ENCODE measurements around the gene DSCAM. TPM values are rescaled to one million over a fixed set of nuclear protein-coding genes. Genes with fewer than 3 reads are reported as not detected.

DSCAM gene
- polyA plus RNA-seq, 1 experiment, result 0.10 TPM

DNA sequence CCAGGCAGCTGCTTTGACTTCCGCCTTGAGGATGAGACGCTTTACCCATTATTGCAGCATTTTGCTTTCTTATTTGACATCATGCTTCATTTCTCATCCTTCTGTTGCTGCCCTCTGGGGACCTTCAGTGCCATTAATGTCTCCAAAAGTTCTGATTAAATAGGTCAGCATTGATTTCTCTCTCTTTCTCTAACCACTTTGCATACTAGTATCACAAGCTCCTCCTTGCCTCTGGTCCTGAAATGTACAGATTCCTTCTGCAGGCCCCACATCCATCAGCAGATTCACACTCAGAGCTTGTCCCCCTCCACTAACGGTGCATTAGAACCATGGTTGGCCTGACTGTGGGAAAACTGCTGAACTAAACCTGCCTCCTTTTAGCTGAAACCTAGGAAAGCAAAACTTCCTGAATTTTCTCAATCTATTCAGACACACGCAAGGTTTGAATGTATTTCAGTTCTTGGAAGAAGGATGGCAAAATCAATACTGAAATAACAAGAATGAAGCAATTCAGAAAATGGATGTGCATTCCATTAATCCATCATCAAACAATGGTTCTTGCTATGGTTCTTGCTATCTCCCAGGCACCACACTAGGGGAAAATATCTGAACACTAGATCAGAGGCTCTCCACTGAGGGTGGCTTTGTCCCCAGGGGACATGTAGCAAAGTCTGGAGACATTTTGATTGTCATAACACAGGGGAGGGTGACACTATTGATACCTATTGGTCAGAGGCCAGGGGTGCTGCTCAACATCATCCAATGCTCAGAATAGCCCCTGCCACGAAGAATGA lies 825.2 kb downstream of the DSCAM start:
- no peak overlapping the region for H3K4me3 ChIP-seq (ENCODE audit: low read depth, low read length)
- CTCF ChIA-PET, result no interaction called here
- POLR2A ChIA-PET, result no interaction called here
- no peaks in the 10 kb centered on the region for H3K36me3 ChIP-seq (ENCODE audit: control insufficient read depth, insufficient read depth, low read length)
- no peaks in the 10 kb centered on the region for H3K27me3 ChIP-seq (ENCODE audit: control insufficient read depth, insufficient read depth, low read length)
- DNase-seq (ENCODE audit: low read depth), result no peak
- no peak for TF ChIP-seq CTCF (IDR thresholded peaks at IDR 0.05; ENCODE audit: insufficient read depth, low read depth, low read length)

DNA sequence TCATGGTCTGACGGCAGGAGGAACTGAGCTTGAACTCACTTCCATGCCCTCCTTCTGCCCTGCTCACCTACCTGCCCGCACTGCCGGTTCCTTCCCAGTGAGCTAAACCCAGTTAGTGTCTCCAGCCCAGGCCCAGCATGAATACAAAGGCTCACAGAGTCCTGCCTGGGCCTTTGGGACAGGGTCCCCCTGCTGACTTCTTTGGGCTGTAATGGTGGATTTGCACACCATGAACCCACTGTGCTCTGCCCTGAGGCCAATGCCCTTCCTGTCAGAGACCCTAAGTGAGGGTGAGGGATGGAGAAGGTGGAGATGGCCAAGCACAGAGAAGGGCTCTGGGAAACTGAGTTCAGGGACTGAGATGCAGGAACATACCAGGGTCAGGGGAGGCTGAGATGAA lies 826.3 kb downstream of the DSCAM start:
- POLR2A ChIA-PET, result no interaction called here
- DNase-seq (ENCODE audit: low read depth), result no peak
- no peak for TF ChIP-seq CTCF (IDR thresholded peaks at IDR 0.05; ENCODE audit: insufficient read depth, low read depth, low read length)
- Histone ChIP-seq H3K36me3 (ENCODE audit: control insufficient read depth, insufficient read depth, low read length) (no peaks in the 10 kb centered on the region), H3K4me3 (ENCODE audit: low read depth, low read length) (no peak overlapping the region), H3K27me3 (ENCODE audit: control insufficient read depth, insufficient read depth, low read length) (no peaks in the 10 kb centered on the region)
- CTCF ChIA-PET, result no interaction called here

DNA sequence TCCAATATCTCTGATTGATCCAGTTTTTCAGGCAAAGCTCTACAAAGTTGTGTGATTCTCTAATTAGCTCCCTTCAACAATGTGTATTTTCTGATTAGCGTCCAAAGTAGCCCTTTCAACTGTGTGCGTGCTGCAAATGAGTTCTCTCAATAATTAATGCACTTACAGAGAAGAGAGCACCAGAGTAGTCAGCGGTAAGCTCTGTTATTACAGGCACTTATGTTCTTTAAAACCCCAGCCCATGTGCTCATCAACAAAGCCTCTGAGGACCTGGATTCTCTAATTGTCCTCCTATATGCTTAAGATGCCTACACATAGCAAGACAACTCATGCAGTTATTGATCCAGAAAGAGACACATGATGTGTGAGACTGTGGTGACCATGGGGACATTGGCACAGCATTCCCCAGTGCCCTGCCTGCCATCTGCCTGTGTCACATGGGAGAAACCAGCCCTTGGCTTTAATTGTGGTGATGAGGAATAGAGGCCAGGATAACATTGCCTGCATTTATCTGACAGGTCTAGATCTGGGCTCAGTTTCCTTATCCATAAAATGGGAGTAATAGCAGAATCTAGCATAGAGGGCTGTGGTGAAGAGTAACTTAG lies 828.0 kb downstream of the DSCAM start:
- Histone ChIP-seq H3K27me3 (ENCODE audit: control insufficient read depth, insufficient read depth, low read length) (no peaks in the 10 kb centered on the region), H3K4me3 (ENCODE audit: low read depth, low read length) (no peak overlapping the region), H3K36me3 (ENCODE audit: control insufficient read depth, insufficient read depth, low read length) (no peaks in the 10 kb centered on the region)
- POLR2A ChIA-PET, result no interaction called here
- no peak for TF ChIP-seq CTCF (IDR thresholded peaks at IDR 0.05; ENCODE audit: insufficient read depth, low read depth, low read length)
- CTCF ChIA-PET, result no interaction called here
- DNase-seq (ENCODE audit: low read depth), result no peak

GRCh38 chr21:40016667-40017066 lies 830.3 kb downstream of the DSCAM start:
- no peaks in the 10 kb centered on the region for H3K27me3 ChIP-seq (ENCODE audit: control insufficient read depth, insufficient read depth, low read length)
- H3K4me3 ChIP-seq (ENCODE audit: low read depth, low read length), result no peak overlapping the region
- no peak for TF ChIP-seq CTCF (IDR thresholded peaks at IDR 0.05; ENCODE audit: insufficient read depth, low read depth, low read length)
- H3K36me3 ChIP-seq (ENCODE audit: control insufficient read depth, insufficient read depth, low read length), result no peaks in the 10 kb centered on the region
- POLR2A ChIA-PET, result no interaction called here
- no peak for DNase-seq (ENCODE audit: low read depth)
- CTCF ChIA-PET, result no interaction called here

DNA sequence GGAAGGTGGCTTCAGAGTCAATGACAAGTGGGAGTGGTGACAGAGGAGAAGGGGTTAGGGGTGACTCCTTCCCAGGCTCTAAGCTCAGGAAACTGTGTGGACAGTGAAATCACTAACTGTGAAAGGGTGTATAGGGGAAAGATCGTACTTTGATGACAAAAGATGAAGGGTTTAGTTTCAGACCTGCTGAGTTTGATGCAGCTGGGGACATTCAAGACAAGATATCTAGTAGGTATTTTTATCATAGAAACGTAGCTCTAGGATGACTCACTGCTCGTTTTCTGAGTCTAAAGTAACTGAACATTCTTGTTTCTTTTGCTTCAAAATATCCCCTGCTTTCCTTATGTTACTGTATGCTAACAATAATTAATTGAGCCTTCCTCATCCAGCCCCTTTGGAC lies 830.7 kb downstream of the DSCAM start:
- ChIA-PET CTCF (no interaction called here), POLR2A (no interaction called here)
- DNase-seq (ENCODE audit: low read depth), result no peak
- TF ChIP-seq CTCF (IDR thresholded peaks at IDR 0.05; ENCODE audit: insufficient read depth, low read depth, low read length), result no peak
- Histone ChIP-seq H3K27me3 (ENCODE audit: control insufficient read depth, insufficient read depth, low read length) (no peaks in the 10 kb centered on the region), H3K36me3 (ENCODE audit: control insufficient read depth, insufficient read depth, low read length) (no peaks in the 10 kb centered on the region), H3K4me3 (ENCODE audit: low read depth, low read length) (no peak overlapping the region)
